Right kidney (tissue), 1 donor: ENCODE measurements around the gene NISCH.

Source experiments
- DNase-seq: peaks from one replicate; pipeline ENCODE4 v3.0.0-alpha.2; 2016

NISCH gene

GRCh38 chr3:52446631-52447511 is 8.5 kb upstream of the NISCH start:
- DNase-seq, result peak; percentile 61

GRCh38 chr3:52447512-52448355 is 7.7 kb upstream of the NISCH start:
- DNase-seq, result no peak

GRCh38 chr3:52450489-52451236 is 4.7 kb upstream of the NISCH start:
- no peak for DNase-seq

- no peak for DNase-seq
Measured at GRCh38 chr3:52451237-52452083, 3.9 kb upstream of the NISCH start.

- DNase-seq, result no peak
Measured at GRCh38 chr3:52452126-52452525, 3.3 kb upstream of the NISCH start.

GRCh38 chr3:52452570-52453221 is 2.7 kb upstream of the NISCH start:
- no peak for DNase-seq

- no peak for DNase-seq
Measured at GRCh38 chr3:52453496-52454249, 1.7 kb upstream of the NISCH start, which contains the start of gene TNNC1. TSS of gene TNNC1 (minus strand) at chr3:52454041. CDS start at chr3:52454015, 26 bp downstream.

- DNase-seq, result no peak
Measured at GRCh38 chr3:52454250-52454937, 1.0 kb upstream of the NISCH start.

GRCh38 chr3:52454938-52455282 is 494 bp upstream of the NISCH start:
- no peak for DNase-seq

GRCh38 chr3:52456169-52456799 is 880 bp downstream of the NISCH start:
- peak; percentile 71 for DNase-seq

- DNase-seq, result no peak
Measured at GRCh38 chr3:52456800-52457183, 1.4 kb downstream of the NISCH start.

GRCh38 chr3:52458031-52458760 is 2.8 kb downstream of the NISCH start:
- no peak for DNase-seq

- no peak for DNase-seq
Measured at GRCh38 chr3:52458770-52459545, 3.6 kb downstream of the NISCH start.

- DNase-seq, result no peak
Measured at GRCh38 chr3:52461874-52462273, 6.5 kb downstream of the NISCH start.

GRCh38 chr3:52463416-52463815 is 8.0 kb downstream of the NISCH start:
- no peak for DNase-seq

GRCh38 chr3:52468336-52468735 is 12.9 kb downstream of the NISCH start:
- no peak for DNase-seq

- DNase-seq, result no peak
Measured at GRCh38 chr3:52469001-52469400, 13.6 kb downstream of the NISCH start.

GRCh38 chr3:52470920-52471319 is 15.5 kb downstream of the NISCH start:
- no peak for DNase-seq
